ENCODE data around the gene ITFG1. TPM values are rescaled to one million over a fixed set of nuclear protein-coding genes. Genes with fewer than 3 reads are reported as not detected.
"Not testable (repeated sequence)": the region's sequence is repeated elsewhere in the genome, so short reads cannot be mapped to it uniquely, and the experiment has no call there.

The ITFG1 gene
- polyA plus RNA-seq, 3 donors = 130 to 137 (median 135) TPM

DNA sequence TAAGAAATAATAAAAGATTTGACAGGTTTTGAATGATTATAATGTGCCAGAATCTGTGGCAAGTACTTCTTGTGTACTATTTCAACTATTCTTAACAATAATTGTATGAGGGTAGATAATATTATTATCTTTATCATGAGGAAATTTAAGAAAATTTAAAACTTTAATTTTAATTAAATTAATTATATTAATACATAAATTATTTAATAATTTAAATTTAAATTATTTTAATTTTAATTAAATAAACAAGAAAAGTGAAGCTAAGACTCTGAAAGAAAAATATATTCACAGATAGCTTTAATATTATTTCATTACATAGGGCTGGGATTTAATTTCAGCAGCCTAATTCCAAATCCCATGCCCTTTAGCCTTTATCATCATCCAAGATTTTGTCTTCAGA lies 285.7 kb downstream of the ITFG1 start:
- no peak for DNase-seq (ENCODE audit: low read depth in 3 of 3, low spot score in 2 of 3)

DNA sequence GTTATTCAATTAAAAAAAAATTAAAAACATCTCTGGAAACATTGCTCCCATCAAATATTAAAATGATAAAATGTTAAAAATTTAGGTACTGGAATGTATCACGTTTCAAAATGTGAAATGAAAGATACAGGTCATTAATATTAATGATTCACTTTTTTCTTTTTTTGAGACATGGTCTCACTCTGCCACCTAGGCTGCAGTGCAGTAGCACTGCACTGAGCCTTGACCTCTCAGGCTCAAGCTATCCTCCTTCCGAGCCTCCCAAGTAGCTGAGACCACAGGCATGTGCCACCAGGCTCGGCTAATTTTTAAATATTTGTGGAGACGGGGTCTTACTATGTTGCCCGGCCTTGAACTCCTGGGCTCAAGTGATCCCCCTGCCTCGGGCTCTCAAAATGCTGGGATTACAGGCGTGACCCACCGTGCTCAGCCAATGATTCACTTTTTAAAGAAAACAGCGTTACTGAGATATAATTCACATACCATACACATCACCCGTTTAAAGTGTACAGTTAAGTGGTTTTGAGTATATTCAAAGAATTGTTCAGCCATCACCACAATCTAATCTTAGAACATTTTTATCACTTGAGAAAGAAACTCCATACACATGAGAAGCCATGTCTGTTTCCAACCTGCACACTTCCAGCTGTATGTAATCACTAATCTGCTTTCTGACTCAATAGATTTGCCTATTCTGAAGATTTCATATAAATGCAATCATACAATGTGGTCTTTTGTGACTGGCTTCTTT lies 298.0 kb downstream of the ITFG1 start:
- no peak for DNase-seq (ENCODE audit: low read depth in 3 of 3, low spot score in 2 of 3)

DNA sequence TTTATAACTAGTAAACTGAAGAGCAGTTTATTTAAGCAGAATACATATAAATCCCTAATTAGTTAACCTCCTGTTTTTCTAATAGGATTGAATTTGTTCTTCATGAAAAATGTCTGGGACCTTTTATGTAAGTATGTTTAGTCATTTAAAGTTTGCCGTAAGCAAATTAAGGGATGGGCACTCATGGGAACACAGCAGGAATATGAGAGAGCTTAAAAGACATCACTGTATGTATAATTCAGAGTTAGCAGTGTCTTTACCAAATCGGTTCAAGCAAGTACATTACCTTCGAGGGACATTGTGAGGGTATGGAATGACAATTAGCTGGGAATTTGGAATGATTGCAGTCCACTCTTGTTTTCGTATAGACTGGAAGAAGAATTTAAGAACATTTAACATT lies 299.4 kb downstream of the ITFG1 start:
- no peak for DNase-seq (ENCODE audit: low read depth in 3 of 3, low spot score in 2 of 3)

DNA sequence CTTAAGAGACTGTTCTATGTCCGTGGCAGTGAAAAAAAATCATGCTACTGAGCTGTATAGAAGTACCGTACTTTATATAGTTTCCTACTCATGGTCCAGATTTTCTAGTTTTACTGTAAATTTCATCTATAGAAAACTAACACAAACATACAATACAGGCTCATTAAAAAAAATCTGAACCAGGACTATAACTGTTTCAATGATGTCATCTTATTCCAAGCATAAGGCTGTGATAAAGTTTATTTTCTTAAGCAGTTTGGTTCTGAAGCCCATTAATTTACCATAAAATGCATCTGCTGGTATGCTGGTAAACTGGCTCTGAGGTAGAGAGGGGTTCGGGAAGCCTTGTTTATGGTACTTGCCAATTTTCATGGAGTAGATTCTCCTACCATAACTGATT lies 300.4 kb downstream of the ITFG1 start:
- DNase-seq (ENCODE audit: low read depth in 3 of 3, low spot score in 2 of 3) = no peak

DNA sequence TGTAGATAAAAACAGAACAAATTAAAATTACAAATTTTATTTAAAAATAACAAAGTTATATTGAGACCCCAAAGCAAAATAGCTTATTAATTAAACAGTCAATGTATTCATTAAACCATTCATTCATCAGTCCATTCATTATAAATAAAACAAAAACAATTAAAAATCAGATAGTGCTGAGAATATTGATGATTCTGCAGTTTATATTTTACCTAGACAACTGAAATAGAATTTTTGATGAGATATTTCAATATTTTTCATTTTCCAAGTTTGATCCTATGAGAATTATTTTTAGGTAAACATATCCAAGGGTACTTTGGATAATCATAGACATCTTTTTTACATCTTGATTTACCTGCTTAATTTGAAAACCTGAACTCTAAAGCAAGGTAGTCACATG lies 301.9 kb downstream of the ITFG1 start:
- no peak for DNase-seq (ENCODE audit: low read depth in 3 of 3, low spot score in 2 of 3)

DNA sequence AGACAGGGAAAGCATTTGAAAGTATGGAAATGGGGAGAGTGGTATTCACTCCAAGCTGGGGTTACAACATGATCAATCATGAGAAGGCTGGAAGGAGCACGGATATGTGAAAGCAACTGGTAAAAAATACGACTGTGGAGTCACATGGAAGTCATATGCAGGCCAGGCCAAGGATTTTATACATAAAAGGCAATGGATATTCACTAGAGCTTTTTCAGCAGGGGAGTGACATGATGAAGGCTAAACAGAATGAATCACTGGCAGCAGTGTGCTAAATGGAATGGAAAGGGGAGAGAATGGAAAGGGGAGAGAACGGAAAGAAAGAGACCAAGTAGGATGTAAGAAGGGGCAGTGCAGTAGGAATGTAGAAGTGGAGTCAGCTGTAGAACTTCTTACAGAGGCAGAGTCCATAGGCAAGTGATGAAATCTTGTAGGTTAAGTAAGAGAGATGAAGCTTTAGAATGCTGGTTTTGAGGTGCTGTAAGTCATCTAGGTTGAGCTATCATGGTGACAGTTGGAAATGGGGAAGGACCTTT lies 304.1 kb downstream of the ITFG1 start:
- no peak for DNase-seq (ENCODE audit: low read depth in 3 of 3, low spot score in 2 of 3)

DNA sequence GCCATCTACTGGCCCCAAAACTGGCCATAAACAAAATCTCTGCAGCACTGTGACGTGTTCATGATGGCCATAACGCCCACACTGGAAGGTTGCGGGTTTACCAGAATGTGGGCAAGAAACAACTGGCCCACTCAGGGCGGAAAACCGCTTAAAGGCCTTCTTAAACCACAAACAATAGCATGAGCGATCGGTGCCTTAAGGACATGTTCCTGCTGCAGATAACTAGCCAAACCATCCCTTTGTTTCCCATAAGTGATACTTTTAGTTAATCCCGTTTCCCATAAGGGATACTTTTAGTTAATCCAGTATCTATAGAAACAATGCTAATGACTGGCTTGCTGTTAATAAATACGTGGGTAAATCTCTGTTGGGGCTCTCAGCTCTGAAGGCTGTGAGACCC lies 308.4 kb downstream of the ITFG1 start:
- DNase-seq (ENCODE audit: low read depth in 3 of 3, low spot score in 2 of 3) = not testable (repeated sequence)

DNA sequence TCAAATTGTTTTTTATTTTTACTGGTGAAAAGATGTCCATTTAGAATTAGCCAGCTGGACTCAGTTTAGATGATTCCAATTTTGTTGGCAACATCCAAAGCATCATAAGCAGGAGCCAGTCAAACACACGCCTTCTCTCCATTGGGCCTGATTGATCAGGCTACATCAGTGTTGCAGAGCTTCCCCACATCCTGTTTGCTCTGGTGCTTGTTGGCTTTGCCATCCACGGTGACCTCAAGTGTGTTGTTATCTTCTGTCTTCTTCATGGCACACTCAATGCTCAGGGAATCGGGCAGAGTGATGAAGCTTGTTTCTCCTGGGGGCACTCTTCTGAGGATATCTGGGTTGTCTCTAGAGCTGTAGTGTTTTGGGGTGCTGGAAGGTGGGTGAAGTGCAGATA lies 310.8 kb downstream of the ITFG1 start:
- no peak for DNase-seq (ENCODE audit: low read depth in 3 of 3, low spot score in 2 of 3)

DNA sequence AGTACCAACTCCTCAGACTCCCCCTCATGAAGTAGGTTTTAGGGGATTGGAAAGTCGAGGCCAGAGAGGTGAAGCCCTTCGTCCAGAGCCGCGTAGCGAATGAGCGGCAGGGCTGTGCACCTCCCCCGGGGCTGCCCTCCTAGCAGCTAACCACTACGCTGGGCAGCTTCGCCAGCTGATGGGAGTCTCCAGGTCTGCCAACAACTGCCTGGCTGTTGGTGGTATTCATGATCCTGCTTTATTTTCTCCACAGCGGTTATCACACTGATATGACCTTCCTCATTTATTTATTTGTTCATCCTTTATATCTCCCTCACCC lies 316.3 kb downstream of the ITFG1 start:
- DNase-seq (ENCODE audit: low read depth in 3 of 3, low spot score in 2 of 3) = no peak

DNA sequence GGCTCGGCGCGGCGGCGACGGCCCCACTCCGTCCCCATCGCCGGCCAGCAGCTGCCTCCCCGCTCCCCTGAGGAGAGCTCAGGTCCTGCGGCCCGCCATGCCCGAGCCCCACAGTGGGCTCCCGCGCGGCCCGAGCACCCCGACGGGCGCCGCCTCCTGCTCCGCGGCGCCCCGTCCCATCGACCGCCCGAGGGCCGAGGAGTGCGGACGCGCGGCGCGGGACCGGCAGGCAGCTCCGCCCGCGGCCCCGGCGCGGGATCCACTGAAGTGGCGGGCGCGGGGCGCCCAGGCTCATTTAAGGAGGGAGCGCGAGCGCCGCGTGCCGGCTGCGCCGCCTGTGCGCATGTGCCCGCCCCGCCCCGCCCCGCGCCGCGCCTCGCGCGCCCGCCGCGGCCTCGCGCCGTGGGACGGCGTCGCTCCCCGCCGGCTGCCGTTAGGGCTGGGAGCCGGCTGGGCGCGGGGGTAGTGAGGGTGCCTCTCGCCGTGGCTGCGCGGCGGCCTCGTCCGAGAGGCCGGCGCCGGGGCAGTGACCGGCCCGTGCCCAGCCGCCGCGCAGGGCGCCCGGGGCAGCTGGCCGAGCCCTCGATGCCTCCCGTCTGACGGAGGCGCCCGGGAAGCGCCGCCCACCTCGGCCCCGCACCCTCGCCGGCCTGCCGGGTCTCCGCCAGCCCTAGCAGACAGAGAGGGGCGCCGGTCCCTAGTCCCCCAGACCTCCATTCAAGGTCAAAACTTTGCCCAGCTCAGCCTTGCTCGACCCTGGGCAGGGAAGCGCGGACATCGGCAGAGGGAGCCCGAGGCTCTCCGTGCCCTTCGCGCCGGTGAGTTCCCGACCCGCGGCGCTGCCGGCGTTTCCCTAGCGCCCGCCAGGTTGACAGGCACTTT lies 316.9 kb downstream of the ITFG1 start, which contains the start of gene NETO2:
Gene NETO2 (minus strand): TSS at position 269 of the 882 bp plus-strand sequence. CDS start 333 bp downstream, outside the sequence.
- peak in 2 of 3 donors; percentile 37 to 38 for DNase-seq (ENCODE audit: low read depth in 3 of 3, low spot score in 2 of 3)

DNA sequence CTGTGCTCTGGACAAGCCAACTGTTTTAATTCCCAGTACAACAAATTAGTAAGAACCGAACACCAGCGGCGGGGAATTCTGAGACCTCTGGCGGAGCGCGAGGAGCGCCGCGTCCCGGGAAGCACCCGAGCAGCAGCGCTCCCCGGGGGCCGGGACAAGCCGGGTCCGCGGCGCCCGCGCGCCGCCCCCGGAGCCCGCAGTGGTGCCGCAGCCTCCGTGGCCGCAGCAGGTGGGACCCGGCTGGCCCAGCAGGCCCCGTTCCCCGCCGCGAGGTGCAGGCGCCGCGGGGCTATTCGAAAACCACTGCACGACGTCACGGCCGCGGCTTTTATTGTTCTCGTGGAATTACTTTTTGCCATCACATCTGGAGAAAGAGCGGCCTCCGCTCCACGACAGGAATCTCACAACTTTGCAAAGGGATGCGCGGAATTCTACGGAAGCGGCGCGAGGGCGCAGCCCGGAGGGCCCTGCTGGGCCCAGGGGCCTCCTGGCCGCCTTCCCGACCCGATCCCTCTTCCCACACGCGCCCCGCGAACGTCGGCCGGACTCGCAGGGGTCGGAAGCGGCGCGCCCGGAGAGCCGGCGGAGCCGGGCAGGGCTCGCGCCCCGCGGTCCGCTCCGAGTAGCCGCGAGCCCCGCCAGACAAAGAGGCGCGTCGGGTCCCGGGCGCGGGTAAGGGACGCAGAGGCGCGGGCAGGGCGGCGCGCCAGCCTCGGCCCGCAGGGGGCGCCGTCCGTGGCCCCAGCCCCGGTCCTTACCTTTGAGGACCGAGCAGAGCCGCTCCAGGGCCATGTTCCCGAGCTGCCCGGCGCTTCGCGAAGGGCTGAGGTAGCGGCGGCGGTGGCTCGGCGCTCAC lies 317.8 kb downstream of the ITFG1 start:
- DNase-seq (ENCODE audit: low read depth in 3 of 3, low spot score in 2 of 3) = peak in 2 of 3 donors; percentile 41 to 63

DNA sequence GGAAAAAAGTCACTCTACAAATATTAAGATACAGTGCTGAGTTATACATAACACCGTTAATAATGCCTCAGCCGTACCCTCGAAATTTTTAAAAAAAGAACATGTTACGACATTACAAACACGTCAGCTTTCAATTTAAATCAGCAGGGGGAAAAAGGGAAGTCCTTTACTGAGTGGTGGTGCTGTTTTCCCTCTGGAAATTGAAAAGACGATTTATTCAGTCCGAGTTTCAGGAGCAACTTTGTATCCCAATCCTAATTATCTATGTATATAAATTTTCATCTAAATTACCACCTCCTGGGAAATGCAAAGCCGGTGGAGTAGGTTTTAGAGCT lies 318.4 kb downstream of the ITFG1 start:
- peak in 1 of 3 donors; percentile 12 for DNase-seq (ENCODE audit: low read depth in 3 of 3, low spot score in 2 of 3)

DNA sequence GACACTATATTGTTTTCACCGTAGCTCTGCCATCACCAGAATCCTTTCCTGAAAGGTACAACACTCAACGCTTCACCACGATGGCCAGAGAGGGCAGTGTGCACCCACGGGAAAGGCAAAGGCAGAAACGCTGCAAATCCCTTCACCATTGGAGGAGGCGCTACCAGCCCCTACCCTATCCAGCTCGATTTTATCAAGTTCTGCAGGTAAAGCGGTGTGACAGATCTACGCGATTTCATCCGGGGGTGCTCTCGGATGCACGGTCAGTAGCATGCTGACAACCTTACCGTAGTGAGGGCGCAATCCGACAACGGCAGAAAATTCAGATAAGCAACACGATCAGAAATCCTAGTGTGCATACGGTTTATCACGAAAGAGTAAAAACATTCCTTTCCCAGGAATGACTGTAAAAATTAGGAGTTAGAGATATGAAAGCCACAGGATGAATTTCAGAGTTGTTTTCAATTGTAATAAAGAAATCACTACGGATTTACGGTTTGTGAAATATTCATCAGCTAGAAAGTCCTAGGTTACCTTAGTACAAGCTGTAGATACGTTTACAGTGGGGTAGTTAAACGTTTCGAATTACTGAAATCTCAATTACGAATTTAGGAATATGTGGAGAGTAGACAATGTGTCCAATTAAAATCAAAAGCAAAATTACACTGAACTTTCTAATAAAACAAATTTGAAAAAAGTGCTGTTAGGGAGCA lies 318.9 kb downstream of the ITFG1 start:
- DNase-seq (ENCODE audit: low read depth in 3 of 3, low spot score in 2 of 3) = peak in 2 of 3 donors; percentile 69 to 81

DNA sequence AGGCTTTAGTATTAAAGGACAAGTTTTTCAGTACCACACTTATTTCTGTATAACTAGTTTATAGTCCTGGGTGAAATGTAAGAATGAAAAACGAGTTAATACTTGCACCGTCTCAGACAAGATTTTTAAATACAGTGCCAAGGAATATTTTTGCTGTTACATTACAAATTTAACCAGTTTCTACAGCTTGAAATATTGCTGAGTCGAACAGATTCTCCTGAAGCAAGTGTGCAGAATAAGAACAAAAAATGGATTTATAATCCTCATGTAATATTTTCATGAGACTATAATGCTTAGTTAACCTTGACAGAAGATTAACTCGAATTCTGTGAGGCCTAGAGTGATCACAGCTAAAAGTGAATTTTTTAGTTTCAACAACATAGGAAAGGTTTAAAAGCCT lies 320.2 kb downstream of the ITFG1 start:
- DNase-seq (ENCODE audit: low read depth in 3 of 3, low spot score in 2 of 3) = no peak

DNA sequence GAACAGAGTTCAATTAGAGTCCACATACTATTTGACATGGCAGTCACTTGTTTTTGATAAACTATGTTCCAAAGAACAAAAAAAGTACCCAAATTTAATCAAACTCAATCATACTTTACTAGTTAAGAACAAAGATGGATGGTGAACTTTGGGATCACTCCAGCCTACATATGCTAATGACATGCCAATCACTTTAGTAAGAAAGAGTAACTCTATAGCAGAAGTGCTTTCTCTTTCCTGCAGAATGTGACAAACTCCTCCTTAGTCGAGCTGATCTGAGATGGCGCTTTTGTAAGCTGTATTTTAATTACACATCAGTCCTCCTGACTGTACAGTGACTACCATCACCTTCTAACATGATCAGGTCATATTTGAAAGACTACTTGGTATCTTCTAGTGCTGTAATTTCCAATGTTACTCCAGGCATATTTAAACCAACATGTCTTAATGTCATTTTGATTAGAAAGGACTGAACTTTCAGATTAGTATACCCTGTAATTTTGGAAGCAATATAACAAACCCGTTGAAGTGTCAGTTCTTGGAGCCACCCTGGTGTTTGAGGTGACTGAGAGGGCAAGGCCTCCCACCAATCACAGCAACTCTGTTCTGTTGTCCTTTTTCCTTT lies 321.2 kb downstream of the ITFG1 start:
- DNase-seq (ENCODE audit: low read depth in 3 of 3, low spot score in 2 of 3) = no peak

DNA sequence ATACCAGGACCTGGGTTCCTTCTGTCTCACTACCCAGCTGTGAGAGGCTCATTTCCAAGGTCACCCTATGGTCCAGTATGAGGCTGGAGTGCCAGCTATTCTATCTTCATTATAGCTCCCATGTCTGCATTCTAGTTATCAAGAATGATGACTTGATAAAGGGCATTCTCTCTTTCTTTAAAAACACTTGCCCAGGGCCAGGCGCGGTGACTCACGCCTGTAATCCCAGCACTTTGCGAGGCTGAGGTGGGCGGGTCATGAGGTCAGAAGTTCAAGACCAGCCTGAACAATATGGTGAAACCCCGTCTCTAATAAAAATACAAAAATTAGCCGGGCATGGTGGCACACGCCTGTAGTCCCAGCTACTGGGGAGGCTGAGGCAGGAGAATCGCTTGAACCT lies 322.9 kb downstream of the ITFG1 start:
- not testable (repeated sequence) for DNase-seq (ENCODE audit: low read depth in 3 of 3, low spot score in 2 of 3)

DNA sequence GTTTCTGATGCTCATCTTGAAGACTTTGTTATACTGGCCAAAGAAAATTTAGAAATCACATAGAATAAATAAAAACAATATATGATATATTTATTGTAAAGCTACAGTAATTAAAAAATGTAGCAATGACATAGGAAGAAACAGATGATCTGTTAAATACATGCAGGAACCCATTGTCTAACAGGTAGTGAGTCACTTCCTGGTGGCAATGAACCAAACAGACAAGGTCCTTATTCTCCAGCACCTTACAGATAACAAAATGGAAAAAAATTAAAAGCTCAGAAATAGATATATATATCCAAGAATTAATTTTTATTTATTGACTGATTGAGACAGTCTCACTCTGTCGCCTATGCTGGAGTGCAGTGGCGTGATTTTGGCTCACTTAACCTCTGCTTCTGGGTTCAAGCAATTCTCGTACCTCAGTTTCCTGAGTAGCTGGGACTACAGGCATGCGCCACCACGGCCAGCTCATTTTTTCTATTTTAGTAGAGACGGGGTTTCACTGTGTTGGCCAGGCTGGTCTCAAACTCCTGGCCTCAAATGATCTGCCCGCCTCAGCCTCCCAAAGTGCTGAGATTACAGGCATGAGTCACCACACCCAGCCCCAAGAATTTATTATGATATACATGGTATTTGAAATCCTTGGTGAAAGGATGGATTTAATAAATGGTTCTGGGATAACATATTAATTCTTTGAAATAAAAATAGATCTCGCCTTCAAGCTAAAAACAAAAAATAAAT lies 324.6 kb downstream of the ITFG1 start:
- no peak for DNase-seq (ENCODE audit: low read depth in 3 of 3, low spot score in 2 of 3)

DNA sequence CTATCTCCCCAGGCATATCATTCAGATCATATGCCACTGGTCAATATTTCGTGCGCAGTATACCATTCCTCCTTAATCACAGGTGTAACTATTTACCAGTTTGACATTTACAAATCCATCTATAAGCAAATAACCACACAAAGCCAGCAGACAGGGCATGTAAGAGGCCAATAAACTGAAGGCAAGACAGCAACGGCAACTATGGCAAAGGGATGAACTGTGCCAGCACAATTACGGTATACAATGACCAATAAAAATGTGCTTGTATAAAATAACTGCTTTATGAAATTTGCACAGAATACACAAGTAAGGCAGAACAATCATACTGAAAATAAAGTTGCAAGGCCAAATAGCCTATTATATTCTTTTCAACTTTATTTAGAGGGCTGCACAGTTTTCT lies 326.3 kb downstream of the ITFG1 start:
- no peak for DNase-seq (ENCODE audit: low read depth in 3 of 3, low spot score in 2 of 3)

DNA sequence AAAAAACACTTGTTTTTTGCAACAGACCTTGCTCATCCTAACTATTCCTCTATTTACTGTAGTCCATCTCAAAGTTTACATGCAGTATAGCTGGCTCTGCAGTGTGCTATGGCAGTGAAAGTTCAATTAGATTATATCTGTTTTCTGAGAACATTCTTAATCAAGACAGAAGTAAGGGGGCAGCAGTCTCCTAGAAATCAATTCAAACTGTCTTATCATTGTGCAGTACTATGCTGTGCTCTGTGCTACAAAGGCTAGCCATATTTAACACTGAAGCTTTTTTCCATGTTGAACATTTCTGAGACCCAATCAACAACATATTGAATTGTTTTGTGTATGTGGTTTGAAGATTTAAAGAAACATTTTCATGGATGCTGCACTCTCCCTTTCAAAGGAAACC lies 328.6 kb downstream of the ITFG1 start:
- DNase-seq (ENCODE audit: low read depth in 3 of 3, low spot score in 2 of 3) = no peak

Data from right renal cortex interstitium (tissue), 3 donors.